Suppressor macrophage treated with lipopolysaccharide for 4 hours (primary cell): ENCODE measurements around the gene ZDHHC1.
"Not testable (repeated sequence)": the region's sequence is repeated elsewhere in the genome, so short reads cannot be mapped to it uniquely, and the experiment has no call there.

Experiments
- DNase-seq: peaks from one replicate; pipeline ENCODE4 v3.0.0-alpha.2; 2020

ZDHHC1 gene

DNA sequence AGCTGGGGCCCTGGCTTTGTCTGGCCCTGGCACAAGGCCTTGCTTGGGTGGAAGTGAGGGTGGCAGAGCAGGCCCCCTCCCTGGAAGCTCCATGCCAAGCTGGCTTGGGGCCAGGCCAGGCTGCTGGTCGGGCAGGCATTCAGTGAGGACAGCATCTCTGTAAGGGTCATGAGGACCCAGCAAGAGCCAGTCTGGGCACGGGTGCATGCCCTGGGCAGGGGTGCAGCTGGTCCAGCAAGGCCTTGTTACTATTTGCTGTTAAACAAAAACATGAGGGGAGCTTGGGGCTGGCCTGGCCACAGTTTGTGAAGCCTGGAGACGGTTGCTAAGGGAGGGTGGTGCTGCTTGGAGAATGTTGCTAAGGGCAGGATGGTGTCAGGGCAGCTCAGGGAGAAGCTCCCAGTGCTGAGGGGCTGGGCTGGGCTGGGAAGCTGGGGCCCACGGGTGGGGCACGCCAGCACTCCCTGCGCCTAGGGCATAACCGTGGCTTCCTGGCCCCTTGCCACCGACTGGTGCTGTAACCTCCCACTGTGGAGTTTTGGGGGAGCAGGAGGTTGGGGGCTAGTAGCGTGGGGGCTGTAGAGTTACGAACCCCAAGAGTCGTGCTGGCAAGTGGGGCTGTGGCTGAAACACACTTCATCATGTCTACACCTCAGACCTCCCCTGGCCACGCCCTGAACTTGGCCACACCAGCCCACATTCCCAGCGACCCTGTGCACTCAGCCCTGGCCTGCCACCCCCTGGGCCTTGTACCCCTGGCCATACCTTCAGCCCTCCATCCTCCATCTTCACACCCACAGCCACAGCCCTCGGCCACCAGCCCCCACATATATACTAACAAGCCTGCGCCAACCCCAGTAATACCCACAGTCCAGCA lies 24.6 kb downstream of the ZDHHC1 start:
- DNase-seq: no peak

DNA sequence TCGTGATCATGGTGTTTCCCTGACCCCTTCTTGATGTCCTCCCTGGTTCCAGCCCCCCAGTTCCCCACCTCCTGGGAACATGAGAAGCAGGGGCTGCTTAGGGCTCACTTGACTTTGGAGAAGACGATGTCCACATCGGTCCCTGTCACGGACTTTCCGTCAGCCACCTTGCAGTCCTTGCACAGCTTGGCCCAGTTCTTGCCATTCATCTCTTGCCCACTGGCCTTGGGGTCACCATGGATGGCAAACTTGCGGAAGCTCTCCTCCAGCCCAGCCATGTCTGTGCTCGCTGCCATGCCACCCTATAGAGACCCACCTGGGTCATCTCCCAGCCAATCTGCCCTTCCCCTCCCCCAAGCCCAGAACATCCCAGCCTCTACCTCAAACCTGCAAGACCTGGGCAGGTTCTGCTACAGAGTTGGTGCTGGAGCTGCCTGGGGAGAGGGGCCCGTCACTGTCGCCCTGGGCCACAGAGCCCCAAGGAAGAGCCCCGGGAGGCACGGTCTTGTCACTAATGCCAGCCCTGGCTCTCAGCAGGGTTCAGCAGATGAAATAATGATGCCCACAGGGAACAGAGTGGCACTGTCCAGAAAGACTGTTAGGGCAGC lies 25.4 kb downstream of the ZDHHC1 start:
- DNase-seq: no peak

DNA sequence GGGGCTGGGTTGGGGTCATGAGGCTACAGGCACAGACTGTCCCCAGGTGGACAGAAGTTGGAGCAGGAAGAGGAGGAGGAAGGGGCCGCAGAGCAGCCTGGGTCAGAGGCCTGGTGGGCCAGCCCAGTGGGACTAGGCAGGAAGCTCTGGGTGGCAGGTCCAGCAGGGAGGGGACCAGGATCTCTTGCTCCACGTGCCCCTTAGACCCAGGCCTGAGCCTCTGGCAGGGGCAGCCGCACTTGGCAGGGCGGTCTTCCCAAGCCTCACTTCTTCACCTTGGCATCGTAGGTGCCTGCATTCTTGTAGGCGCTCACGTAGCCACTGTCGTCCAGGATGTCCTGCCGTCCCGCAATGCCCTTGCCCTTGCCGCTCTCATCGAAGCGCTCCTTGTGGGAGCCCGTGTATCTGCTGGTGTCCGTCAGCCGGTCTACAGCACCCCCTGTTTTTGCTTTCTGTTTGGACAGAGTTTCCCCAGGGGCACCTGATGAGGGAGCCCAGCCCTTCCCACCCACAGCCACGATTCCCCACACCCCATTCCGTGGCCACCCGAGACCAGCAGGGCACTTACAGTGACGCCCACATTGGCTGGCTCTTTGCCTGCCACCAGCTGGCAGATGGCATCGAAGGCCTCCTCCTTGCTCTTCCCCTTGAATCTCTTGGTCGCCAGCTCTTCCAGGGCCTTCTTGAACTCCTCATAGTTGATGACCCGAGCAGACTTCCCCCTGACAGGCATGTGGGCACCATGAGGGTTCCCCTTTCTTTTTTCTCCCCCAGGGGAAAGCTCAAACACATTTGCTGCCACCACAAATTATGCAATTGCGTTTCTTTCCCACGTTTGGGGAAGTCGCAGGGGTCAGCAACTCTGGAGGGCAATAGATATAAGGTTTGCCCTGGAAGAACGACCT lies 26.1 kb downstream of the ZDHHC1 start:
- DNase-seq: peak; percentile 92

DNA sequence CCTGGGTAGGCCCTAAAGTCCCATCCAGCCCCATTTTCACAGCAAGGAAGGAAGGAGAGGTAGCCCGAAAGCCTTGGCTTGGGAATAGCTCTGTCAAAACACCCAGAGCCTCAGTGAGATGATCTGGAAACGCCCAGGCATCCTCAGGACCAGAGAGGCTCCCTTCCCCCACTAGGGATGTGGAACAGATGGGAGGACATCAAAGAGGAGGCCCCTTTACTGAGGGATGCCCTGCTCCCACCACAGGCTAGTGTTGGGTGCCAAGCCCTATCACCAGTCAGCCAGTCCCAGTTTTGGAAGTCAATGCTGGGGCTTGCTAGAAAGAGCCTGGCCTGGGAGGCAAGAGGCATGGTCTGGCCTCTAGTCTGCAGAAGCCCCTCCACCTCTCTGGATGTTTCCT lies 27.7 kb downstream of the ZDHHC1 start:
- DNase-seq: no peak

DNA sequence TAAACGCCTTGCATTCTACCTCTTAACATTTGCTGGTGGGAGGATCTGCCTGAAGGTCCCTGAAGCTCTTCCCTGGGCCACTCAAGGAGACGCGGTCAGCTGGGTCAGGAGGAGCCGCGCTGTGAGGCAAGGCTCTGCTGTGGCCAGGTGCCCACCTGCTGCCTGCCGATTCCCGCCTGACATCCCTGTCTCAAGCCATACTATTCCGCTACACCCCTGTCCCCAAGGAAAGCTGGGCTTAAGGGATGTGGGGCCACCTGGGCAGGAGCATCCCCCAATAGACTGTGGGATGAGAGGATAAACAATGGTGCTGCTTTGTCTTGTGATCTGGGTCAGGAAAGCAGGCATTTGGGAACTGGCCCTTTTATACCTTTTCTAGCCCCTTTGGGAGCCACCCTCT lies 28.1 kb downstream of the ZDHHC1 start:
- DNase-seq: no peak

DNA sequence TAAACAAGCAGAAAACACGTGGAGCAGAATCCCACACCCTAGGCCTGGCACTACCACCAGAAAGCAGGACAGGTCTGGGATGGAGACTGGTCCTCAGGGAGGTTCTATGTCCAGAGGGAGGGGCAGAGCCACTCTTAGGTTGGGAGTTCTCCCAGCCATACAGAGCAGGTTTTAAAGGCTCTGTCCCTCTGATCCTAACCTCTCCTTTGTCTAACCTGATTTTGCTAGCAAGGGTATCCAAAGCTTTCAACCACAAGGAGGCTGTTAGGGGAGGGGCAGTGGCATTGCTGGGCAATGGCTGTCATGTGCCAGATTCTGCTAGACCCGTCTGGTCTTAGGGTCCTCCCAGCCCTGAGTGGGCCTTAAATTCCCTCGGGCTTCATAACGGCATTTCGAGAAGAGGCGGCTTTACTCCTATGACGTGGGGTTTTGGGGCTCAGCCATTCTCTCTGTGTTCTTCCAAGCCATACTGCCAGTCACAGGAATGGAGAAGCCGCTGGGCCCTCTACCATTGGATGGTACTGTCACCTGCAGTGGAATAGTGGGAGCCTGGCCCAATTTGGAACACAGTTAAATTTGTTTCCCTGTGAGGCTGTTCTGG lies 28.7 kb downstream of the ZDHHC1 start:
- DNase-seq: no peak

DNA sequence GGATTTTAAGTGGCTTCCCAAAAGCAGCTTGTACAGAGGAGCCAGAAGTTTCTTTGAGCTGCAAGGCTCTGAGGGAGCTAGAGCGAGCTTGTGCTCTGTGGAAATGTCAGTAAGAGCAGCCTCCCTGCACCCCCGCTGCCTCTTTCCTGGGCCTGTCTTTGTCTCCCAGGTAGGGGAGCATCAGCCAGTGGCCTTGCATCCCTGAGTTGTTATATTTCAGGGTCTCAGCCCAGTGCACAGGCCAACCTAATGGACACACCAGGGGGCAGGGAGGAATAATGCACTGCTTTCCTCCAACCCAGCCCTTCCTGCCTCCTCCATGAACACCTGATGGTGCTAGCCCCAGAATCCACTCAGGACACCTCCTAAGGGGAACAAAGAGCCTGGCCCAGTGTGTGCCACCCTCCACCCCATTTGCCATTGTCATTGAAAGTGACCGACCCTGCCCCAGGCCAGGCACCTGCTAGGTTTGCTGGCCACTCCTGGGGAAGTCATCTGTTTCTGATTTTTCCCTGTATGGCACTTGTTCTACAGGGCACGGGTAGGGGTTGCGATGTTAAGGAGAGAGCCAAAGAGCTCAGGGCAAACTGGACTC lies 29.3 kb downstream of the ZDHHC1 start:
- DNase-seq: no peak

DNA sequence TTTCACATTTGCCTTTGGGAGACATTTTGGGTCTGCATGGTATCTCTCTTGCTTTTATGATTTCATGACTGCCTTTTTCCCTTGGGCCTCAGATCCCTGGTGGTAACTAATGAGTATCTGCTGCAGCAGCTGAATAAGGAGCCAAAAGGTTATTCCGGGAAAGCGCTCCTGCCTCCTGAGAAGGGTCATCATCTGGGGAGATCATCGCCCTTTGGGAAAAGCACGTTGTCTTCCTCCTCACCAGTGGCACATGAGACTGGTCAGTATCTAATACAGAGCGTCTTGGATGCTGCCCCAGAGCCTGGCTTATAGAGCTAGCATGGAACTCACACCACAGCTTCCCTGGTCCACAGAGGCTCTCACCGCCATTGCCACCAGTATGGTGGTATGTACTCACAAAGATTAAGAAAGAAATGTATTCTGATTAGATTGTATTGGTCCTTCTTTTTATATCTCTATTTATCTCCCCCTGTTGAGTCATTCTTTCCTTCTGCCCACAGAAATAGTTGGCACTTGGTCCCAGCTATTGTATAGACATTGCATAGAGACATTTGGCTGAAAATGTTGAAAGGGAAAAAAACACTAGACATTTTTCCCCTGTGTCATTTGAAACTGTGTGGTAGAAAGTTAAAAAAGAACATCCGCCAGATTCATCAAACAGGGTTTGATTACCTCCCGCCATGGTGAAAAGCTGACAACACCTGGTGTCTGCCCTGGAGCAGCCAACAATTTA lies 31.3 kb downstream of the ZDHHC1 start:
- no peak for DNase-seq

DNA sequence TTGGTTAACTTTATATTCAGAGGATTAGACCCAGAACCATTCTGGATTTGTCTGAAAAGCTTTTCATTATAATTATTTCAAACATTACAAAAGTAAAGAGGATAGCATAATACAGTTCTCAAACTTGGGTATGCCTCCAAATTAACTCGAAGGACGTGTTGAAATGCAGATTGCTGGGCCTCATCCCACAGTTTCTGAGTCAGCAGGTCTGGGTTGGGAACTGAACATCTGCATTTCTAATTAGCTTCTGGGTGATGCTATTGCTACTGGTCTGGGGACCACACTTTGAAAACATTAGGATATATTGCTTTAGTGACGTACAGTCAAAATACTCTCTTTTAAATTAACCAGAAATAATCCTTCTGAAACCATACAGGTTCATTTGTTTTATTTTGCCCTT lies 33.0 kb downstream of the ZDHHC1 start:
- DNase-seq: peak; percentile 30

DNA sequence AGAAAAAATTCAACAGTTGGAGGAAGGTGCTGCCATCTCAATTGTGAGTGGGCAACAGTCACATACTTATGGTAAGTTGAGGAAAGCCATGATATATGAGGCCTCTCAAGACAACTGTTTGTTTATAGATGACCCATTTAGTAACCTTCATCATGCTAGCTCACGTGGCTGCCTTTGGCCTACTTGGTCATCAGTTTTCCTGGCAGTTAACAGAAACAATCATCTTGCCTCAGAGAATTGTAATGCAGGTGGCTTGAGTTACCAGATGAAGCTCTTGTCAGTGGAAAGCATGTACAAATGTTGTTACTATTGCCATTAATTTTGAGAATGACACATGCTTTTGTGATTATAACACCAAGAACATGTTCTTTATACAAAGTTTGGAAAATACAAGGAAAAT lies 37.6 kb downstream of the ZDHHC1 start:
- no peak for DNase-seq

DNA sequence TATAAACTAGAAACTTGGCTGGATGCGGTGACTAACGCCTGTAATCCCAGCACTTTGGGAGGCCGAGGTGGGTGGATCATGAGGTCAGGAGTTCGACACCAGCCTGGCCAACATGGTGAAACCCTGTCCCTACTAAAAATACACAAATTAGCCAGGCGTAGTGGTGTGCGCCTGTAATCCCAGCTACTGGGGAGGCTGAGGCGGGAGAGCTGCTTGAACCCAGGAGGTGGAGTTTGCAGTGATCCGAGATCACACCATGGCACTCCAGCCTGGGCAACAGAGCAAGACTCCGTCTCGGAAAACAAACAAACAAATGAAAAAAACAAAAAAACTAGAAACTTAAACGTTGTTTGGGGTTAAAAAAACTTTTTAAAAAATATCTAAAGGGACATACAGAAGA lies 40.3 kb downstream of the ZDHHC1 start:
- not testable (repeated sequence) for DNase-seq

DNA sequence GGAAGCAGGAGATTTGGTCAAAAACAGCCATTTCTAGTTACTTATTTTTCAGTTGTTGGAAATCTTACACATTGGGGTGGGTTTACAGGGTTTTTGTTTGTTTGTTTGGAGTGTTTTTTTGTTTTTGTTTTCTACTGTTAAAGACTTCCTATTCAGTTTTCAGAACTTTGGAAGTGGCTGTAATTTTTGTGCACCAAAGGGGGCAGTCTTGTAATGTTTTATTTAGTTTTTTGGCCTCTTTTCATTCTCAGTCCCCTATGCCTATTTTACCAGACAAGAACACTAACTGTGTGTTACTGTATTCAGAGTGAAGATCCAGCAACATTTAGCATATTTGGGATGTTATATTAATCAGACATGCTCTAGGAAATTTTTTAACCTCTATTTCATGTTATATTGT lies 43.6 kb downstream of the ZDHHC1 start:
- peak; percentile 61 for DNase-seq

DNA sequence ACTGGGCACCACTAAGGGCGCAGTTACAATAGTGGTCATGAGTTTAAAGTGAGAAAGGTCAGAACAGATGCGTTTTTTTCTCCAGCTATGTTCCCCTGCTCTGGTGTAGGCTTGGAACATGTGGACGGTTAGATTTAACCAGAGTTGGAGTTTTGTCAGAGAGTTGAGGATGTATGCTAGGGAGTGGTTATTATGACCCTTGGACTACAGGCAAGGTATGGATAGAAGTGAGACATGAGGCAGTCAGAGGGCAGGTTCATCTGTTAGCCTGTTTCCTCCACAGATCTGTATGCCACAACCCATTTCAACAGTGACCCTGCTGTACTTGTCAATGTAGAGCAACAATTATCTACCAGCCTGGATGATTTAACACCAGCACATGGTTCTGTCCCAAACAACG lies 45.6 kb downstream of the ZDHHC1 start:
- DNase-seq: no peak

DNA sequence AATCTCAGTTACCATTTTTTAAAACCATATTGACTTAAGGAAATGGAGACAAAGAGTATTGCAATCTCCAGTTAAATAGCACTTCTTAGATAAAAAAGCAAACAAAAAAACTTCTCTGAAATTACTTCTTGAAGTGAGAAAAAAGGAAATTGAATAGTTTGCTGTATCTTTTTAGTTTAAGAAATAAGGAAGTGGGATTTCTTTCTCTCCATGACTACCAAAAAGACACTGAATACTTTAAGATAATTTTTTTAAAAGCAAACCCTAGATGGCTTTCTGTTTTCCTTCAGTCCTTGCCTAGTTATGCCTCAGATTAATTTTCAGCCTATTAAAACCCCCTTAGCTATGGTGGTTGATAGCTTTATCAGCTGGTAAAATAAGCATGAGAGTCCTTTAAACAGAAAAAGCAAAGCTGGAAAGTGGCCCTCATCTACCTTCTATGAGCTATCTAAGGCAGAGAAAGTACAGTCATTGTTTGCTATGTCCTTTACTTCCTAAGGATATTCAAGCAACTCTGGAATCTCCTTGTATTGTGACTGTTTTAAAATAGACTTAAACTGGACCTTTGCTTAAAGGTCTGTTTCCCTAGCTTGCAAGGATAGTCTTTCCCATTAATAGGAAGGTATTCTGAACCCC lies 51.6 kb downstream of the ZDHHC1 start:
- DNase-seq: peak; percentile 39

DNA sequence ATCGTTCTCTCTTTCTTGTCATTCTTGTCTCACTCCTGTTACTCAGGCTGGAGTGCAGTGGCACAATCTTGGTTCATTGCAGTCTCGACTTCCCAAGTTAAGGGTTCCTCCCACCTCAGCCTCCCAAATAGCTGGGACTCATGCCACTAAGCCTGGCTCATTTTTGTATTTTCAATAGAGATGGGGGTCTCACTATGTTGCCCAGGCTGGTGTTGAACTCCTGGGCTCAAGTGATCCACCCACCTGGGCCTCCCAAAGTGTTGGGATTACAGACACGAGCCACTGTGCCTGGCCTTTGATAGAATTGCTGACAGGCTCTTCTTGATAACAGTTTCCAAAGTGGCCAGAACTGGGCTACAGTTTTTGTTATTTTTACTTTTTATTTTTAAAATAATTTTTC lies 55.2 kb downstream of the ZDHHC1 start:
- no peak for DNase-seq

DNA sequence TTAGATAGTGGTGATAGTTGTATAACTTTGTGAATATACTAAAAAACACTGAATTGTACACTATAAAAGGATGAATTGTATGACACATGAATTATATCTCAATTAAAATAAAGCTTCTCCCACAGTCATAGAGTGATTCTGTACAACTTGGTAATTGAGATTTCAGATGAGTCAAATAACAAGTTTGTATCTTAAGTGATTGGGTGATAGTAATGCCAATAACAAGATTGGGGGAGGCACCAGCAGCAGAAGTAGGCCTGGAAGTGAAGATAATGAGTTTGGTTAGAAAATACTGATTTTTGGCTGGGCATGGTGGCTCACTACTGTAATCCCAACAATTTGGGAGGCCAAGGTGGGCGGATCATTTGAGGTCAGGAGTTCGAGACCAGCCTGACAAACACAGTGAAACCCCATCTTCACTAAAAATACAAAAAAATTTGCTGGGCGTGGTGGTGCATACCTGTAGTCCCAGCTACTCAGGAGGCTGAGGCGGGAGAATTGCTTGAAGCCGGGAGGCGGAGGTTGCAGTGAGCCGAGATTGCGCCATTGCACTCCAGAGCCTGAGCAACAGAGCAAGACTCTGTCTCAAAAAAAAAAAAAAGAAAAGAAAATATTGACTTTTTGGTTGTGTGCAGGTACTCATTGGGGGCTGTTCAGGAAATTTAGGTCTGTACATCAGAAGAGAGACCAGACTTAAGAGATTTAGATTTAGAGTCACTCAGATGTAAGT lies 56.6 kb downstream of the ZDHHC1 start:
- not testable (repeated sequence) for DNase-seq

DNA sequence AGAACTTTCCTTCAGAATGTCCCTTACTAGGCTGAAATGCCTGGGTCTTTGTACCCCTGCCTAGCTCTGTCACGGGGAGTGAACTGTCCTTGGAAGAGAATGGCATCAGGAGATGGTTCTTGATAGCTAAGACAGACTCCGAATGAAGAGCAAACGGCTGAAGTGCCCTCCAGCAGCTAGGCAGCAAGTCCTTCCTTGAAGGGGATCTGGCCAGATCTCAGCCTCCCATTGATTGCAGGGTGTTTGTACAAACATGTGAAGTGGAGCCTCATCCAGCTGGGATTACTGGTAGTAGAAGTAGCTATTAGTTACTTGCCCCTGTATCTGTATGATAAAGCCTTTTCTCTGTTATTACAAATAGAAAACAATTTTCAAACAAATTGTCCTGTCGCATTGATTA lies 58.7 kb downstream of the ZDHHC1 start:
- DNase-seq: no peak

DNA sequence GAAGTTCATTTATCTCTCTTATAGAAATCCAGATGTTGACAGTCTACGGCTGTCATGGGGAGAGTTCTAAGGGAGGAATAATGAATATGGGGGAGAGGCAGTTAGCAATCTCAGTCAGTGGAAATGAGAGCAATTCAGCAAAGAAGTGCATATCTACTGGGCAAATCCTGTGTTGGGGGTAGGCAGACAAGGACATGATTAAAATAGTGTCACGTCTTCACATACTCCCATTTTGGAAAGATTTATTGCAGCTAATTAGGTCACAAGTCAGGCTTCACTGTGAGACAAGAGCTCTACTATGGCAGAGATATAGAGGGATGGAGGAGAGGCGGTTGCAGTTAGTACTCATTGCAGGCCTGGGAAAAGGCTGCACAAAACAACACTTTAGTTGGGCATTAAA lies 59.9 kb downstream of the ZDHHC1 start:
- no peak for DNase-seq

DNA sequence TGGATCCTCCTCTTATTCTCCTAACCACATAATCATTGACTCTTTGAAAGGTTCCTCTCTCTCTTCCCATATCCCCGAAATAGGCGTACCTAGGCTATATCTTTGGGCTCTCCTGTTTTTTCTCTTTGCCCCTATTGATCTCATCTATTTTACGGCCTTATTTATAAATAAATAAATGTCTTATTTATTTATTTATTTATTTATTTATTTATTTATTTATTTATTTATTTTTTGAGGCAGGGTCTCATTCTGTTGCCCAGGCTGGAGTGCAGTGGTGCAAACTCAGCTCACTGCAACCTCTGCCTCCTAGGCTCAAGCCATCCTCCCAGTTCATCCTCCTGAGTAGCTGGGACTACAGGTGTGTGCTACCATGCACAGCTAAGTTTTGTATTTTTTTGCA lies 63.8 kb downstream of the ZDHHC1 start:
- not testable (repeated sequence) for DNase-seq

DNA sequence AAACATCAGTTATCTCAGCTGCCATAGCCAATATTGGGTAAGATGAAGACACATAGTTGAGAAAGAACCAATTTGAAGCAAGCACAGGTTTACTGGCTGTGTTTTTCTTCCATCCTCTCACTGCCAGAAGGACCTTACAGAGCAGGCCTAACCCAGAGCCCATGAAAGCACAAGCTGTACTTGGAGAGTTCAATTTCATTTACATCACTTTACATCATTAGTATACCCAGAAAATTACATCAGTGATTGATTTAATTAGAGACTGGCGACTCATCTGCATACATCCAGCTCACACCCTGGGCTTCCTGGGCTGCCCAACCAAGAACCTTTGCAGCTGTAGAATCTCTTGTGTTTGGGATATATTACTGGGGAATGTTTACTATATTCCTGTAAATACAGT lies 66.0 kb downstream of the ZDHHC1 start:
- DNase-seq: no peak

DNA sequence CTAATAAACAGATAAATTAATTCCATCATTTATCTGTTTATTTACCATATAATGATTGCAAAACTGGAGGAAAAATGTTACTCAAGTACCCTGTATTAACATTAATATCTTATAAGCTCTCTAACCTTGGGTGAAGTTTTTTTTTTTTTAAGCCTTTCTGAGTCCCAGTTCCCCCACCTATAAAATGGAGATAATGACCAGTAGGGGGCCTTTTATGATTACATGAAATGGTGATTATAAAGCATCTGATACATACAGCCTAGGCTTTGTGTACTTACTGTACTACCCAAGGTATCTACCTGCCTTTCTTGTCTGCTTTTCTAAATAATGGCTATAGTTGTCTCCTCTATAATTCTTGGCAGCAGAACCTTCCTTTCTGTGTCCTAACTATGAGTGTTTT lies 67.1 kb downstream of the ZDHHC1 start:
- peak; percentile 71 for DNase-seq
